ENCODE data around the gene GMNC.

Gene GMNC

DNA sequence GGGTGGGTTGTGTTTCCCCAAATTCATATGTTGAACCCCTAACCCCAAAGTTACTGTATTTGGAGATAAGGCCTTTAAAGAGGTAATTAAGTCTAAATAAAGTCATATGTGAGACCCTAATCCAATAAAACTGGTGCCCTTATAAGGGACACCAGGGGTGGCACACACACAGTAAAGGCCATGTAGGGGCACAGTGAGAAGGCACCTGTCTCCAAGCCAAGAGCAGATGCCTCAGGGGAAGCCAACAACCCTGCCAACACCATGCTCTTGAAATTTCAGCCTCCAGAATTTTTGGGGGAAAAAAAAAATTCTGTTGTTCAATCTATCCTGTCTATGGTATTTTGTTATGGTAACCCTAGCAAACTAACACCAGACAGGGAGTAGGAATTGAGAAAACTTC lies 1.5 kb upstream of the GMNC start:
- Histone ChIP-seq H3K4me2 (ENCODE audit: low read length, poor library complexity, severe bottlenecking) (no peak overlapping the region), H2AK5ac (ENCODE audit: low read length, severe bottlenecking) (peak overlapping the region; percentile 86), H3K4ac (ENCODE audit: low read depth in 1 of 2, low read length in 2 of 2) (no peak overlapping the region), H3K14ac (ENCODE audit: low read length in 2 of 2) (no peak overlapping the region), H2AFZ (ENCODE audit: low read depth, low read length) (no peak overlapping the region), H3K27me3 (ENCODE audit: control insufficient read depth in 1 of 2, insufficient read depth in 1 of 2, low read length in 2 of 2) (no peaks in the 10 kb centered on the region), H3K18ac (ENCODE audit: low read depth in 1 of 2, low read length in 2 of 2) (no peak overlapping the region), H3K23ac (ENCODE audit: low read length in 2 of 2) (no peak overlapping the region), H4K8ac (ENCODE audit: low read length) (no peak overlapping the region), H4K91ac (ENCODE audit: low read length) (no peak overlapping the region), H3K36me3 (ENCODE audit: control insufficient read depth in 1 of 2, insufficient read depth in 2 of 2, low read depth in 1 of 2, low read length in 2 of 2) (no peaks in the 10 kb centered on the region), H3K79me1 (replicated peaks; ENCODE audit: low read length, poor library complexity, severe bottlenecking) (peaks cover 3% of the 10 kb centered on the region), H2BK15ac (ENCODE audit: low read depth, poor library complexity, severe bottlenecking) (no peak overlapping the region), H3K9me3 (ENCODE audit: control insufficient read depth, low read length) (no peaks in the 10 kb centered on the region), H2BK5ac (ENCODE audit: low read depth, low read length, poor library complexity, severe bottlenecking) (no peak overlapping the region), H3K4me1 (ENCODE audit: control insufficient read depth, insufficient read depth, low read depth, low read length) (peaks cover 4% of the 10 kb centered on the region), H2BK120ac (ENCODE audit: low read depth, low read length) (no peak overlapping the region), H3K9ac (ENCODE audit: low read length) (no peak overlapping the region), H3K27ac (ENCODE audit: low read length, poor library complexity, severe bottlenecking) (no peak overlapping the region), H3K4me3 (ENCODE audit: insufficient read depth in 1 of 2, low read depth in 1 of 2, low read length in 2 of 2) (no peak overlapping the region), H2BK12ac (ENCODE audit: low read length in 2 of 2) (no peak overlapping the region)
- DNase-seq: no peak

DNA sequence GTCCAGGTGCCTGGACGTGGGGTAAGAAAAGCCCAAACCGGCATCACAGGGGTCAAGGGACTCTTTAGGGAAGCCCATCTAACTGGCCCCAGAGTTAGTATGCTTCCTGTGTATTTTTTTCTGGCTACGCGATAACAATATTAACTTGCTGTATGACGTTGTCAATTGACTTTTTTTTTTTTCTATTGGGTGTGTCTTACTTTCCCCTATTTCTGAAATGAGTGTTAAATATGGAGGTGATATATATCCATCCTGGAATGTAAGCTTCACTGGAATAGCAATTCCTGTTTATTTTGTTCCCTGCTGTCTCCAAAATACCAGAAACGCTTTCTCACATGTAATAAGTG lies 598 bp upstream of the GMNC start:
- Histone ChIP-seq H3K27ac (ENCODE audit: low read length, poor library complexity, severe bottlenecking) (no peak overlapping the region), H3K36me3 (ENCODE audit: control insufficient read depth in 1 of 2, insufficient read depth in 2 of 2, low read depth in 1 of 2, low read length in 2 of 2) (no peaks in the 10 kb centered on the region), H3K4me1 (ENCODE audit: control insufficient read depth, insufficient read depth, low read depth, low read length) (peaks cover 4% of the 10 kb centered on the region), H2AK5ac (ENCODE audit: low read length, severe bottlenecking) (no peak overlapping the region), H3K4ac (ENCODE audit: low read depth in 1 of 2, low read length in 2 of 2) (no peak overlapping the region), H3K4me2 (ENCODE audit: low read length, poor library complexity, severe bottlenecking) (peak overlapping the region; percentile 84), H3K14ac (ENCODE audit: low read length in 2 of 2) (peak overlapping the region in 1 of 2 experiments; percentile 79), H2BK15ac (ENCODE audit: low read depth, poor library complexity, severe bottlenecking) (peak overlapping the region; percentile 80), H3K23ac (ENCODE audit: low read length in 2 of 2) (no peak overlapping the region), H3K9ac (ENCODE audit: low read length) (peak overlapping the region; percentile 91), H3K27me3 (ENCODE audit: control insufficient read depth in 1 of 2, insufficient read depth in 1 of 2, low read length in 2 of 2) (no peaks in the 10 kb centered on the region), H2BK12ac (ENCODE audit: low read length in 2 of 2) (peak overlapping the region in 1 of 2 experiments; percentile 72), H3K4me3 (ENCODE audit: insufficient read depth in 1 of 2, low read depth in 1 of 2, low read length in 2 of 2) (peak overlapping the region; percentile 89 to 97), H2BK5ac (ENCODE audit: low read depth, low read length, poor library complexity, severe bottlenecking) (peak overlapping the region; percentile 19), H3K79me1 (replicated peaks; ENCODE audit: low read length, poor library complexity, severe bottlenecking) (peaks cover 3% of the 10 kb centered on the region), H3K18ac (ENCODE audit: low read depth in 1 of 2, low read length in 2 of 2) (peak overlapping the region; percentile 40 to 80), H2AFZ (ENCODE audit: low read depth, low read length) (peak overlapping the region; percentile 92), H3K9me3 (ENCODE audit: control insufficient read depth, low read length) (no peaks in the 10 kb centered on the region), H4K8ac (ENCODE audit: low read length) (no peak overlapping the region), H2BK120ac (ENCODE audit: low read depth, low read length) (no peak overlapping the region), H4K91ac (ENCODE audit: low read length) (no peak overlapping the region)
- 3% methylated on average over 5 of the region's 6 CpGs for WGBS
- DNase-seq: peak; percentile 16

DNA sequence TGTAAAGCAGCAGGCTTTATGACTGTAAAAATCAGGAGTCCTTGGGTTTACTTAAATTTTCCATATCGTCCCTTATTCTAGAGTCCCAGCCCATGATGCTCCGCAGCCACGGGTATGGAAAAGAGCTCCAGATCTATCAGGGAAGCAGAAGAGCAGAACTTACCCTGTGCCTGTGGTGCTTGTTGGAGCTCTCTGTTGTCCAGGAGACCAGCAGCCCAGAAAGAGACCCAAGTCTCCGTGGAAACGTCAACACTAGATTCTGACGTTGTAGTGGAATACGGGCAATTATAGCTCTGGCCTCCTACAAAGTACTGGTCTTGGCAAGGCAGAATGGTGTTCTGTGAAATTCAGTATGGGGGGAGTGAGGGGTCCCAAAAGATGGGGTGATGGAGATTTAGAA lies 2.0 kb downstream of the GMNC start:
- Histone ChIP-seq H4K8ac (ENCODE audit: low read length) (no peak overlapping the region), H2BK12ac (ENCODE audit: low read length in 2 of 2) (no peak overlapping the region), H3K23ac (ENCODE audit: low read length in 2 of 2) (no peak overlapping the region), H2BK120ac (ENCODE audit: low read depth, low read length) (no peak overlapping the region), H3K18ac (ENCODE audit: low read depth in 1 of 2, low read length in 2 of 2) (no peak overlapping the region), H3K9me3 (ENCODE audit: control insufficient read depth, low read length) (no peaks in the 10 kb centered on the region), H2BK5ac (ENCODE audit: low read depth, low read length, poor library complexity, severe bottlenecking) (no peak overlapping the region), H3K4me1 (ENCODE audit: control insufficient read depth, insufficient read depth, low read depth, low read length) (peaks cover 4% of the 10 kb centered on the region), H3K14ac (ENCODE audit: low read length in 2 of 2) (no peak overlapping the region), H3K27me3 (ENCODE audit: control insufficient read depth in 1 of 2, insufficient read depth in 1 of 2, low read length in 2 of 2) (no peaks in the 10 kb centered on the region), H3K27ac (ENCODE audit: low read length, poor library complexity, severe bottlenecking) (no peak overlapping the region), H2AK5ac (ENCODE audit: low read length, severe bottlenecking) (no peak overlapping the region), H2AFZ (ENCODE audit: low read depth, low read length) (no peak overlapping the region), H3K36me3 (ENCODE audit: control insufficient read depth in 1 of 2, insufficient read depth in 2 of 2, low read depth in 1 of 2, low read length in 2 of 2) (no peaks in the 10 kb centered on the region), H3K9ac (ENCODE audit: low read length) (no peak overlapping the region), H2BK15ac (ENCODE audit: low read depth, poor library complexity, severe bottlenecking) (no peak overlapping the region), H3K79me1 (replicated peaks; ENCODE audit: low read length, poor library complexity, severe bottlenecking) (peaks cover 3% of the 10 kb centered on the region), H3K4ac (ENCODE audit: low read depth in 1 of 2, low read length in 2 of 2) (no peak overlapping the region), H4K91ac (ENCODE audit: low read length) (no peak overlapping the region), H3K4me2 (ENCODE audit: low read length, poor library complexity, severe bottlenecking) (no peak overlapping the region), H3K4me3 (ENCODE audit: insufficient read depth in 1 of 2, low read depth in 1 of 2, low read length in 2 of 2) (no peak overlapping the region)
- 81% methylated on average over 7 of the region's 7 CpGs for WGBS
- DNase-seq: no peak

DNA sequence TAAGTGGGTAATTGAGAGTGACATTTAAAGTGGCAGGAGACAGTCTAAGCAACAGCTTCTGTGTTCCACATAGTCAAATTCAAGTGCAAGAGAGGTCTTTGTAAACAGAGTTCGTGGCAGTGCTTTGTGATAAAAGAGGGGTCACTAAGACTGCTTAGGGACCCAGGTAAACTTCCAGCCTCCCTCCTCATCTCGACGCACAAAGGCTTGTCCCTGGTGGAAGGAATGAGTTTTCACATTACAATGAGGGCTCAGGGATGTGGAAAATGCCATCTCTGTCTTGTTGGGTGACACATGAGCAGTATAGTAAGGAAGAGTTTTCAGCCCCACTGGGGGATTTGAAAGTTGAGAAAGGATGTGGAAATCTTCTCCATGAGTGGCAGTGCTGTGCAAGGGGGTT lies 7.3 kb downstream of the GMNC start:
- no peak overlapping the region for H2BK120ac ChIP-seq (ENCODE audit: low read depth, low read length)
- H3K27me3 ChIP-seq (ENCODE audit: control insufficient read depth in 1 of 2, insufficient read depth in 1 of 2, low read length in 2 of 2): no peaks in the 10 kb centered on the region
- no peak overlapping the region for H4K8ac ChIP-seq (ENCODE audit: low read length)
- no peak overlapping the region for H3K4me2 ChIP-seq (ENCODE audit: low read length, poor library complexity, severe bottlenecking)
- no peak overlapping the region for H3K27ac ChIP-seq (ENCODE audit: low read length, poor library complexity, severe bottlenecking)
- H3K4me3 ChIP-seq (ENCODE audit: insufficient read depth in 1 of 2, low read depth in 1 of 2, low read length in 2 of 2): no peak overlapping the region
- no peak overlapping the region for H2AK5ac ChIP-seq (ENCODE audit: low read length, severe bottlenecking)
- WGBS: 37% methylated on average over 3 of the region's 3 CpGs
- no peak for DNase-seq
- no peak overlapping the region for H3K18ac ChIP-seq (ENCODE audit: low read depth in 1 of 2, low read length in 2 of 2)
- H3K9ac ChIP-seq (ENCODE audit: low read length): no peak overlapping the region
- H2BK5ac ChIP-seq (ENCODE audit: low read depth, low read length, poor library complexity, severe bottlenecking): no peak overlapping the region
- no peaks in the 10 kb centered on the region for H3K9me3 ChIP-seq (ENCODE audit: control insufficient read depth, low read length)
- no peak overlapping the region for H4K91ac ChIP-seq (ENCODE audit: low read length)
- no peaks in the 10 kb centered on the region for H3K36me3 ChIP-seq (ENCODE audit: control insufficient read depth in 1 of 2, insufficient read depth in 2 of 2, low read depth in 1 of 2, low read length in 2 of 2)
- no peak overlapping the region for H2BK12ac ChIP-seq (ENCODE audit: low read length in 2 of 2)
- H2BK15ac ChIP-seq (ENCODE audit: low read depth, poor library complexity, severe bottlenecking): no peak overlapping the region
- no peaks in the 10 kb centered on the region for H3K4me1 ChIP-seq (ENCODE audit: control insufficient read depth, insufficient read depth, low read depth, low read length)
- no peak overlapping the region for H2AFZ ChIP-seq (ENCODE audit: low read depth, low read length)
- no peak overlapping the region for H3K4ac ChIP-seq (ENCODE audit: low read depth in 1 of 2, low read length in 2 of 2)
- H3K14ac ChIP-seq (ENCODE audit: low read length in 2 of 2): no peak overlapping the region
- H3K23ac ChIP-seq (ENCODE audit: low read length in 2 of 2): no peak overlapping the region
- H3K79me1 ChIP-seq (replicated peaks; ENCODE audit: low read length, poor library complexity, severe bottlenecking): no peaks in the 10 kb centered on the region

All from mesenchymal stem cell (in vitro differentiated cells and primary cell).